Choroid plexus epithelial cell (primary cell): ENCODE data around the gene BIRC5.

Experiments
- DNase-seq: peaks from one replicate; pipeline ENCODE4 v3.0.0-alpha.2; 2010; ENCODE audit warnings: low read depth
- H3K4me3 ChIP-seq: 2 replicates; pipeline ENCODE4 v1.5.1; 2011; ENCODE audit warnings: low read depth, mild to moderate bottlenecking, control low read depth, low read length, moderate library complexity
- TF ChIP-seq, protein P1 (sequence below): conservative IDR thresholded peaks from 2 replicates; pipeline ENCODE4 v1.5.1; 2011; ENCODE audit warnings: low read depth, mild to moderate bottlenecking, control low read depth, inconsistent platforms, low read length, moderate library complexity

BIRC5 gene

DNA sequence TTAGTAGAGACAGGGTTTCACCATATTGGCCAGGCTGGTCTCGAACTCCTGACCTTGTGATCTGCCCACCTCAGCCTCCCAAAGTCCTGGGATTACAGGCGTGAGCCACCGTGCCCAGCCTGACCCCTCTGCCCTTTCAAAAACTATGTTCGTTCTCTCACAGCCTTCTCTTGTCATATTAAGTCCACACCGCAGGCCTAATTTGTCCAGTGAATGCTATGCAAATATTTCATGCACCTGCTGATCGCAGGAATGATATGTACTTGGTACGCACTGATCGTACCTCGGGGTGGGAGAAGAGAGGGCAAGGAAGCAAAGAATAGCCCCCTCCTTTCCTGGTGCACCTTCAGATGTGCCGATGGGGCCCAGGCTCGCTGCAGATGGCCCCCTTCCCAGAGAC is 3.0 kb upstream of the BIRC5 start:
- TF ChIP-seq, protein P1, sequence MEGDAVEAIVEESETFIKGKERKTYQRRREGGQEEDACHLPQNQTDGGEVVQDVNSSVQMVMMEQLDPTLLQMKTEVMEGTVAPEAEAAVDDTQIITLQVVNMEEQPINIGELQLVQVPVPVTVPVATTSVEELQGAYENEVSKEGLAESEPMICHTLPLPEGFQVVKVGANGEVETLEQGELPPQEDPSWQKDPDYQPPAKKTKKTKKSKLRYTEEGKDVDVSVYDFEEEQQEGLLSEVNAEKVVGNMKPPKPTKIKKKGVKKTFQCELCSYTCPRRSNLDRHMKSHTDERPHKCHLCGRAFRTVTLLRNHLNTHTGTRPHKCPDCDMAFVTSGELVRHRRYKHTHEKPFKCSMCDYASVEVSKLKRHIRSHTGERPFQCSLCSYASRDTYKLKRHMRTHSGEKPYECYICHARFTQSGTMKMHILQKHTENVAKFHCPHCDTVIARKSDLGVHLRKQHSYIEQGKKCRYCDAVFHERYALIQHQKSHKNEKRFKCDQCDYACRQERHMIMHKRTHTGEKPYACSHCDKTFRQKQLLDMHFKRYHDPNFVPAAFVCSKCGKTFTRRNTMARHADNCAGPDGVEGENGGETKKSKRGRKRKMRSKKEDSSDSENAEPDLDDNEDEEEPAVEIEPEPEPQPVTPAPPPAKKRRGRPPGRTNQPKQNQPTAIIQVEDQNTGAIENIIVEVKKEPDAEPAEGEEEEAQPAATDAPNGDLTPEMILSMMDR: no peak
- DNase-seq: no peak
- no peak overlapping the region for H3K4me3 ChIP-seq

DNA sequence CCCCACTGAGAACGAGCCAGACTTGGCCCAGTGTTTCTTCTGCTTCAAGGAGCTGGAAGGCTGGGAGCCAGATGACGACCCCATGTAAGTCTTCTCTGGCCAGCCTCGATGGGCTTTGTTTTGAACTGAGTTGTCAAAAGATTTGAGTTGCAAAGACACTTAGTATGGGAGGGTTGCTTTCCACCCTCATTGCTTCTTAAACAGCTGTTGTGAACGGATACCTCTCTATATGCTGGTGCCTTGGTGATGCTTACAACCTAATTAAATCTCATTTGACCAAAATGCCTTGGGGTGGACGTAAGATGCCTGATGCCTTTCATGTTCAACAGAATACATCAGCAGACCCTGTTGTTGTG is 631 bp downstream of the BIRC5 start:
- TF ChIP-seq, protein P1: no peak
- H3K4me3 ChIP-seq: peak overlapping the region; percentile 74
- DNase-seq: no peak

DNA sequence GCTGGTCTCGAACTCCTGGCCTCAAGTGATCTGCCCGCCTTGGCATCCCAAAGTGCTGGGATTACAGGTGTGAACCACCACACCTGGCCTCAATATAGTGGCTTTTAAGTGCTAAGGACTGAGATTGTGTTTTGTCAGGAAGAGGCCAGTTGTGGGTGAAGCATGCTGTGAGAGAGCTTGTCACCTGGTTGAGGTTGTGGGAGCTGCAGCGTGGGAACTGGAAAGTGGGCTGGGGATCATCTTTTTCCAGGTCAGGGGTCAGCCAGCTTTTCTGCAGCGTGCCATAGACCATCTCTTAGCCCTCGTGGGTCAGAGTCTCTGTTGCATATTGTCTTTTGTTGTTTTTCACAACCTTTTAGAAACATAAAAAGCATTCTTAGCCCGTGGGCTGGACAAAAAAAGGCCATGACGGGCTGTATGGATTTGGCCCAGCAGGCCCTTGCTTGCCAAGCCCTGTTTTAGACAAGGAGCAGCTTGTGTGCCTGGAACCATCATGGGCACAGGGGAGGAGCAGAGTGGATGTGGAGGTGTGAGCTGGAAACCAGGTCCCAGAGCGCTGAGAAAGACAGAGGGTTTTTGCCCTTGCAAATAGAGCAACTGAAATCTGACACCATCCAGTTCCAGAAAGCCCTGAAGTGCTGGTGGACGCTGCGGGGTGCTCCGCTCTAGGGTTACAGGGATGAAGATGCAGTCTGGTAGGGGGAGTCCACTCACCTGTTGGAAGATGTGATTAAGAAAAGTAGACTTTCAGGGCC is 5.5 kb downstream of the BIRC5 start:
- H3K4me3 ChIP-seq: no peak overlapping the region
- TF ChIP-seq, protein P1: no peak
- DNase-seq: no peak

DNA sequence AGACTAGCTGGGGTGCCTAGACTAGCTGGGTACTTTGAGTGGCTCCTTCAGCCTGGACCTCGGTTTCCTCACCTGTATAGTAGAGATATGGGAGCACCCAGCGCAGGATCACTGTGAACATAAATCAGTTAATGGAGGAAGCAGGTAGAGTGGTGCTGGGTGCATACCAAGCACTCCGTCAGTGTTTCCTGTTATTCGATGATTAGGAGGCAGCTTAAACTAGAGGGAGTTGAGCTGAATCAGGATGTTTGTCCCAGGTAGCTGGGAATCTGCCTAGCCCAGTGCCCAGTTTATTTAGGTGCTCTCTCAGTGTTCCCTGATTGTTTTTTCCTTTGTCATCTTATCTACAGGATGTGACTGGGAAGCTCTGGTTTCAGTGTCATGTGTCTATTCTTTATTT is 9.0 kb downstream of the BIRC5 start:
- TF ChIP-seq, protein P1: no peak
- no peak for DNase-seq
- no peak overlapping the region for H3K4me3 ChIP-seq

DNA sequence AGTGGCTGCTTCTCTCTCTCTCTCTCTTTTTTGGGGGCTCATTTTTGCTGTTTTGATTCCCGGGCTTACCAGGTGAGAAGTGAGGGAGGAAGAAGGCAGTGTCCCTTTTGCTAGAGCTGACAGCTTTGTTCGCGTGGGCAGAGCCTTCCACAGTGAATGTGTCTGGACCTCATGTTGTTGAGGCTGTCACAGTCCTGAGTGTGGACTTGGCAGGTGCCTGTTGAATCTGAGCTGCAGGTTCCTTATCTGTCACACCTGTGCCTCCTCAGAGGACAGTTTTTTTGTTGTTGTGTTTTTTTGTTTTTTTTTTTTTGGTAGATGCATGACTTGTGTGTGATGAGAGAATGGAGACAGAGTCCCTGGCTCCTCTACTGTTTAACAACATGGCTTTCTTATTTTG is 9.7 kb downstream of the BIRC5 start:
- no peak overlapping the region for H3K4me3 ChIP-seq
- DNase-seq: no peak
- TF ChIP-seq, protein P1: no peak

DNA sequence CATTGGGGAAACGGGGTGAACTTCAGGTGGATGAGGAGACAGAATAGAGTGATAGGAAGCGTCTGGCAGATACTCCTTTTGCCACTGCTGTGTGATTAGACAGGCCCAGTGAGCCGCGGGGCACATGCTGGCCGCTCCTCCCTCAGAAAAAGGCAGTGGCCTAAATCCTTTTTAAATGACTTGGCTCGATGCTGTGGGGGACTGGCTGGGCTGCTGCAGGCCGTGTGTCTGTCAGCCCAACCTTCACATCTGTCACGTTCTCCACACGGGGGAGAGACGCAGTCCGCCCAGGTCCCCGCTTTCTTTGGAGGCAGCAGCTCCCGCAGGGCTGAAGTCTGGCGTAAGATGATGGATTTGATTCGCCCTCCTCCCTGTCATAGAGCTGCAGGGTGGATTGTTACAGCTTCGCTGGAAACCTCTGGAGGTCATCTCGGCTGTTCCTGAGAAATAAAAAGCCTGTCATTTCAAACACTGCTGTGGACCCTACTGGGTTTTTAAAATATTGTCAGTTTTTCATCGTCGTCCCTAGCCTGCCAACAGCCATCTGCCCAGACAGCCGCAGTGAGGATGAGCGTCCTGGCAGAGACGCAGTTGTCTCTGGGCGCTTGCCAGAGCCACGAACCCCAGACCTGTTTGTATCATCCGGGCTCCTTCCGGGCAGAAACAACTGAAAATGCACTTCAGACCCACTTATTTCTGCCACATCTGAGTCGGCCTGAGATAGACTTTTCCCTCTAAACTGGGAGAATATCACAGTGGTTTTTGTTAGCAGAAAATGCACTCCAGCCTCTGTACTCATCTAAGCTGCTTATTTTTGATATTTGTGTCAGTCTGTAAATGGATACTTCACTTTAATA is 10.4 kb downstream of the BIRC5 start:
- TF ChIP-seq, protein P1: no peak

More for the DNA sequence above, 10.4 kb downstream of the BIRC5 start:
- H3K4me3 ChIP-seq: no peak overlapping the region
- DNase-seq: no peak
